Kasumi-1 (cell line): ENCODE measurements around the gene ZNF384.

Source experiments
- DNase-seq, 2 experiments: peaks; one replicate each; lab custom pipeline; 2025; lab: John Stamatoyannopoulos, UW

ZNF384 gene

DNA sequence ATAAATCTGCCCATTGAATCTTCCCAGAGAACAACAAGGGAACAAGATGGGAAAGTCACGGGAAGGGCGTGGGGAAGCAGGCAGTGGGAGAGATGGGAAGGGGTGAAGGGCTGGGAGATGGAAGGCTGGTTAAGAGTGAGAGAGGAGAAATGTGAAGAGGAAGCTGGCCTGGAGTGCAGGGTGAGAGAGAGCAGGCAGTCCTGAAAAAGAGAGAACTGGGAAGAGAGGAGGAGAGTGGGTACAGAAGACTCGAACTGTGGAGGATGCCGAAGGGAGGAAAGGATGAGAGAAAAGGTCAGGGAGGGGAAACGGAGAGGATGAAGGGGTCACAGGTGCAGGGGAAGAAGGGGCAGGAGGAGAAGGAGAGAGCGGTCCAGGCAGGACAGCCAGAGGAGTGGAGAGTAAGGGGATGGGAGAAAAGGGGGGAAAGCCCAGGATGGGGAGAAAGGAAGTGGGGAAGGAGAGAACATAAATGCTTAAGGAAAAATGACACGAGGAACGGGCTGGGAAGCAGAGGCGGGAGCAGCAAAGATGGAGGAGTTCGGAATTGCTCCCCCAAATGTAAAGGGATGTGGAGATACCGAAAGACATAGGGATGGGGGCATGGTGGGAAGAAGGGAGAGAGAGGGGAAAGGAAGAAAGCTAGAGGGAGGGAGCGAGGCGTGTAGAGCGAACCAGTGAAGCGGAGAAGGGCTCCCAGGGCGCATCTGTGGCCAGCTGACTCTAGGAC is 10.2 kb upstream of the ZNF384 start:
- DNase-seq, result no peak

DNA sequence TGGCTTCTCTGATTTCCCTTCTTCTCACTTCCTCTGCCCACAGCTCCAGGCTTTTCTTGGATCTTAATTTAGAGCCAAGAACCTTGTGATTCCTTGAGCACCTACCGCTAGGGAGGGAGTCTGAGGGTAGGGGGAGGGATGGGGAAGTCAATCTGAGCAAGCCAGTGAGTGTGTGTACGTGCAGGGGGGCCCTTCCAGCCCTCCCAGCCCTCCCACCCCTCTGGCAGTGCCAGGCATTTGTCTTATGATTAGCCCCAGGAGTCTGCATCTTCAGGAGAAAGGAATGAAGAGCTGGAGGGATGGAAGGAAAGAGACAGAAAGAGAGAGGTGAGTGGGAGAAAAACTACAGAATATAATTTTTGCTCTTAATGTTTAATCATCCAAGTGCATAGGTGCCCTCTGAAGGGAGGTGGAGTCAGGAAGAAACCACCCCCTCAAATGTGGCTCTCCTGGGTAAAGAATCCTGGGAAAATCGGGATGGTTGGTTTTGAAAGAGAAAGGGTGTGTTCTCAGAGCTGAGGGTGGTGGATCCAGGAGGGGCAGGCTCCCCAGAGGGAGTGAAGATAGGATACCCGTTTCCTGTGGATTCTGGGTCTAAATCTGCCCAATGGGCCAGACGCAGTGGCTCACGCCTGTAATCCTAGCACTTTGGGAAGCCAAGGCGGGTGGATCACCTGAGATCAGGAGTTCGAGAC is 9.3 kb upstream of the ZNF384 start:
- DNase-seq, result no peak

DNA sequence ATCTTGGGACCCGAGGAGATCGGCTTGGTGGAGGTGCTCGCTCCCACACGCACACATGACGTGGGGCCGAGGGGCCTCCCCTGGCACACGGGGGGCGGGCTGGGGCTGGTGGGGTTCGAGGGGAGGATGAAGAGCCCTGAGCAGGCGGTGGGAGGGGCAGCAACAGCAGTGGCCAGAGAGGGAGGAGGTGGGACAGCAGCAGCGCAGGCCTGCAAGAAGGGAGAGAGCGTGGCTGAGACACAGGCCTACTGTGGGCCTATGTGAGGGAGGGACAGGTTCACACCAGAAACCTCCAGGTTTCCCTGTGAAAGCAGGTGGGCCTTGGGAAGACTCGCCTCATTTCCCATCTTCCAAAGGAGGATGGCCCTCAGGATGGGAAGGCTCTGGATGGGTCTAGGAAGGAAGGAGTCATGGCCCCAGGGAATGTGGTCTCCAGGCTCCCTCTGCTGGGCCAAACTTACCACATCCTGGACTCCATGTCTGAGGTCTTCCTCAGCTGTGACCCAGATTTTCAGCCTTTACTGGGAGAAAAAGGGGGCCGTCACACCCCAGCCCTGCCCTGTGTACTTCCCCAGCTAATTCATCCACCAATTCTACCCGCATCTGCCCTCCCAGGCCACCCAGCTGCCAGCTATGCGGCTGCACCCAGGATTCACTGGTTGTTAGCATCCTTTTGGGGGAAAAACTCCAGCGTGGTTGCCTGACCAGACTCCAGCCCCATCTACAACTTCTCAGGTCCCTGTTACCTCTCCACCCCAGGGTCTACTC is 8.6 kb upstream of the ZNF384 start:
- no peak for DNase-seq

DNA sequence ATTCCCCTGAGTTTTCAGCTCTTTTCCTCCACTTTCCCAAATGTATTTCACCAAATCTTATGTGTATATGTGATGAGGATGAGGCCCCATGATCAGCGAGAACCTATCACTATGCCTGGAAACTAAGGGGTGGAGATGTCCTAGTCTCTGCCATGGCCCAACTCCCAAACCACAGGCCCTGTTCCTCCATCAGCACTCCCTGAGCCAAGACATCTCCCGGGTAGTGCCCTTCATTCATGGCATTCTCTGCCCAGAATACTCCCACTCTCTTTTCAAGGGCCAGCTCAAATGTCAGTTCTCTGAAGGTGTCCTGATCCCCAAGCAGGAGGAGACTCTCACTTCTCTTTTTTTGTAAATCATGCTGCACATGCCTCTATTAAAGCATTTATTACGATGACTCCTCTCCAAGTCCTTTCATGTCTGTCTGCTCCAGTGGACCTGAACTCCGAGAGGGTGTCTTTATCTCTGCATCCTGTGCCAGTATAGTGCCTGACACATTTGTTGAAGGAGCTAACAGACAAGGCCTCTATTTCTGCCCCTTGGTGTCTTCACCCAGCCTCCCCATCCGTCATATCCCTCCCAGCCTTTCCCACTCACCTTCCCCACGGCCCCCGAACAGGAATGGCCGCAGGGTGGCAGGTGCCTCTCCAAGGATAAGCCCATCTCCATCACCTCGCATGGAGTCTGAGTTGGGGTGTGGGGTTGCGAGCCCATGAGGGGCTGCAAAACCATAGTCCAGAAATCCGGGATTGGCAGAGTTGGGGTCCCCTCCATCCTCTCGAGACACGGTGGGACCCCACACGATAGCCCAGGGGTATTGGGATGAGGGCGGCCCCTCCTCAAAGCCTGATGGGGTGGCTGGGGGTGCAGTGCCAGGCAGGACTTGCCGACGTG is 7.8 kb upstream of the ZNF384 start:
- no peak for DNase-seq

DNA sequence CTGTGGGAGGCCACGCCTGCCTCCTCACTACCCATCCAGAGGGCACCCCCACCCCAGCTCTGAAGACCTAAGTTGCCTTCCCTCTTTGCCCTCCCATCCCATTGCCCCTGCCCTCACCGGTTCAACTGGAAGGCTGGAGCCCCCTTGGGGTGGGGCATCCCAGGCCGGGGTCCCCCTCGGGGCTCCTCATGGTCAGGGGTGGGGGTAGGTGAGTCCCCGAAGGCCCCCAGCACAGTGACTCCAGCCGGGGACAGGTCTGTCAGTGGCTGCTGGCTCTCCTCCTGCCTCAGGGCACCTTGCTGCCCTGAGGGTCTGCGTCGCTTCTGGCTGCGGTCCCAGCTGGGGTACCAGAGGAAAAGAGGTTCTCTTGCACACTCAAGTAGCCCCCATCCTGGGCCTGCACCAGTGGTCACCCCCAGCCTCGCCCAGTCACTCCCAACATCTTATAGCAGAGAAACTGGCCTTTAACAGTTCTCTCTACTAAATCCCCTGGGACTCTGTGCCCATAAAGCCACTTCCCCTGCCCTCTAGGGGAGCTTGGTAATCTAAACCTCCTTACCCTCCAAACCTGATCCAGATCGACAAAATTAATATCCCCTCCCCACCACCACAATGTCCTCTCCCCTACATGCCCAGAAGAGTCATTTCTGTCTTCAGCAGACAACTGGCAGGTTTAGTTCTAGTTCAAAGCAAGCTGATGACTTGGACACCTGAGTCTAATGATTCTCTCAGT is 6.3 kb upstream of the ZNF384 start:
- DNase-seq, result no peak

DNA sequence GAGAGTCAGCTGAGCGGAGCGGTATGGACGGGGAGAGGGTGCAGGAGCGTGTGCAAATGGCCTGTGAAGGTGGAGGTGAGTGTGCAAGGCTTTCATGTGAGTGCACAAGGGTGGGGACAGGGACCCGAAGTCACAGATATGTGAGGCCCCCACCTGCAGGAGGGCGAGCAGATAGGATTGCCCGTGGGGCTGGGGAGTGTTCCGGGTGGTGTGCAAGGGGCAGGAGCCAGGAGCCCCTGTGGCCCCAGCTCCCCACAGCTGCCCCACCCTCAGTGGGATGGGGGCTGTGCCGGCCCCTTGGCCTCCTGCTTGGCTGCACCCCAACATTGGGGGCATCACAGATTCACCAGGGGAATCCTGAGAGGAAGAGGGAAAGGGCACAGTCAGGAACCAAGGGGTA is 5.5 kb upstream of the ZNF384 start:
- no peak for DNase-seq

DNA sequence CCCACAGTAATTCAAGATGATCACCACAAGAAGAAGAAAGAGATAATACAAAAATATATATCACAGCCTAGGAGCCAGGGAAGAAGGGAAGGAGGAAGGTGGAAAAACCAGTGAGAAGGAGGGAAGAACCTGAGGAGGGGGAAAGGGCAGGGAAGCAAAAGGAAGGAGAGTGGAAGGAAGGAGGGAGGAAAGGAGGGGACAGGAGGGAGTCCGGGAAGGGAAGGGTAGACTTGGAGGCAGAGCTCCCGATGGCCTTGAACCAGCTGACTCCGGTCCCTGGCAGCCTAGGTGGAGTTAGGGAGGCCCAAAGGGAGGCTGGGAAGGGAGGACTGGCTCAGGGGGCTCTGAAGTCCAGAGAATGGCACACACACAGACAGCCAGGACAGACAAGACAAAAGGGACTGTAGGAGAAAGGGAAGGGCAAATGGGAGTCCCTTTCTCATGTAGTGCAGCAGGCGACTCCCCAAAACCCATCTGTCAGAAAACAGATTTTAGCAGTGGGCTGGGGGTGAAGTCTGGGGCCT is 4.7 kb upstream of the ZNF384 start:
- no peak for DNase-seq

DNA sequence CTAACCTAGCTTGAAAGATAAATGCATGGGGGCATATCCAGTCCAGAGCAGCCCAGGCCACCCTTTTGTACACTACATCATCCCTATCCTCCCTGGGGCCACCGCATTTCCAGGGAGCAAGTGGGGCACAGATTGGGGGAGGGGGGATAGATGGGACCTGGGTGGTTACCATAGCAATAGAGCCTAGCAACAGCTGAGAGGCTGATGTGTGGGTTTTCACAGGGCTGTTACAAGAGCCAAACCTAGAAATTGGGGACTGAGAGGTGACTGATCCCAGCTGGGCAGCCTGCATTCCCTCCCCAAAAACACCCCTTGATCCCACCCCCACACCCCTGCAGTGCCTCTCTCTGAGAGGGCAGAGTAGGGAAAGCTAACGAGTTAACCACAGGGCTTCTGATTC is 3.7 kb upstream of the ZNF384 start:
- DNase-seq, result no peak

DNA sequence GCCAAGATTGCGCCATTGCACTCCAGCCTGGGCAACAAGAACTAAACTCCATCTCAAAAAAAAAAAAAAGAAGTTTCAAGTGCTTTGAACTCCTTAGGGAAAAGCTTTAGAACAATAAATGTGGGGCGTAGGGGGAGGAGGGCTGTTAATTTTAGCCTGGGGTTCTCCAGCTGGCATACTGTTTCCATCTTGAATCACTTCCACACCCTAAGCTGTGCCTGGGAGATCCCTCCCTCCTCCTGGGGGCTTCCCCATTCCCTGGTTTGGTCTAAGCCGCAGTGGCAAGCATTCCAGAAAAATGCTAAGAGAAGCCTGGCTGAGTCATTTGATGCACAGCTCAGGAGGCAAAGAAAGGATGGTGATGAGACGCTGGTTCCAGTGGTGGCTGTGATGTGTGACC is 2.3 kb upstream of the ZNF384 start:
- no peak for DNase-seq

DNA sequence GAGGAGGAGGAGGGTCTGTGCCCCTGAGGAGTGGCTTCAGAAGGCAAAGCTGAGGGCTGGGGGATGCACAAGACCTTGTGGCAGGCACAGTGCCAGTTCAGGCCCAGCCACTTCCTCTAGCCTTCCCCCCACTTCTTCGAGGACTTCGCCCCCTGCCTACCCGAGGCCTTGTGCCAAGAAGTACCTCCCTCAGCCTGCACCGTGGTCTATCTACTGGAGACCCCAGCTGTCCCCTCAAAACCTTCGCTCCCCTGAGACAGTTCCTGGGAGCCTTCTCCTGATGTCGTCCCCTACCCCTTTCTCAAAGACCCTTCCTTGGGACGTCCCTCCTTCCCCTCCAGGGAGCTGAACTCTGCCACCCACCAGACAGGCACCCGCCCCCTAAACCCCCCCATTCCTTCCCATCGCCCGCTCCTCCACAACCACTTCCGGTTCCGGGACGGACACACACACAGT is 604 bp downstream of the ZNF384 start:
- peak; percentile 27 to 66 for DNase-seq

DNA sequence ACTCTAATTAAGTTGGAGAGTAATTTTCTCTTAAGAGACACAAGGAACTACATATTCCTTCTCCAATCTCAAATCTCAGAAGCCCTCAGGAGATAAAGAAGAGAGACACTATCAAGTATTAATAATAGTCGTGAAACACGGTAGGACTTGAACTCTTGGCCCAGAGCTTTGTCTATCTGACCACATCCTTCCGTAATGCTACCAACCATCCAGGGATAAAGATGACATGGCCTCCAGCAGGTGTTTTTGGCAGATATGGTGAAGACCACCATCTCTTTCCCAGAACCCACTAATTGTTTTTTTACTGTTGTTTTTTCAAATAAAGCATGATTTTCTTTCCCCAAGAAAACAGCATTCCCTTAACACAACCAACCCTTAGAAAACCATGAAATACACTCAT is 3.4 kb downstream of the ZNF384 start:
- no peak for DNase-seq

DNA sequence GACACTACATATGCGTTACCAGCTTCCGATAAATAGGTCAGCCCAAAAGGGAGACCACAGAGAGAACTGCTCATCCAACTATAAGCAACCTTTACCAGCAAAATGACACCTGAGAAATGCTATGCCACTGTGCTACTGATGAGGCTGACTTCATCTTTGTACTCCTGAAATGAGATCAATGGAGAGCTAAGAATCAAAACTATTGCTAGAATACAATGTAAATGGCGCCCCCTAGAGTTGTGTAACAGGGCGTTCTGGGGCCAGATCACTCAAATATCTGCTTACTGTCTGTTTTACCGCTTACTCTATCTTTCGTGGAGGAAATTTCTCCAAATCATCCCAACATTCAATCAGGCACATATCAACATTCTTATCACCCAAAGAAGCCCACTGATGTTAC is 4.6 kb downstream of the ZNF384 start:
- peak; percentile 44 to 55 for DNase-seq

DNA sequence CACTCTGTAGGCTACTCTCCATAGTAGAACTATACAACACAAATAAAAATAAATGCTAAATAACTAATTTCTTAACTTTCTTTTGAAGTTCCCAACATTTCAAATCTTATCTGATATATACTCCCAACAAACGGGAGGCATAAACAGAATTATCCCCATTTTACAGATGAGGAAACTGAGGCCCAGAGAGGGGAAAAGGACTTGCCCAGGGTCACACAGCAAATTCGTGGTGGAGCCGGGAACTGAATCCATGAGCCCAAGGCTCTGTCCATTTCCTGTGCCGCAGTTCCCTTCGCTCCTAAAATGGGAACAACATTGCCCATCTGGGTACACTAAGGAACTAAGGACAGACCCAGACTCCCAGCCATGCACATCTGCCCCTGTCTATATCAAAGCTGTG is 12.2 kb downstream of the ZNF384 start:
- no peak for DNase-seq

DNA sequence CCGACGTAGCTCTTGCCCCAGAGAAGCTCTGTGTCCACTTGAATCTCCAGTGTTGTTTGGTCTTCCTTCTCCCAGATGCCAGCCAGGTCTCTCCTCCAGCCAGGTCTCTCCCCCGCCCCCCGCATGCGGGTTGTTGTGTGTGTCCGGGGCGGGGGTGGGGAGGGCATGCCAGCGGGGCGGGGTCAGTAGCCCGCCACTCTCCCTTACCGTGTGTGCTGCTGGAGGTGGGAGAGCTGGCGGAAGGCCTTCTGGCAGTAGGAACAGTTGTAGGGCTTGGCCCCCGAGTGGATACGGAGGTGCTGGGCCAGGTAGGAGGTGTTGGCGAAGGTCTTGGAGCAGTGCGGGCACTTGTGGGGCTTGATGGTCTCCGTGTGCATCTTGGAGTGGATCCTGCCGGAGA is 17.0 kb downstream of the ZNF384 start:
- DNase-seq, result no peak

DNA sequence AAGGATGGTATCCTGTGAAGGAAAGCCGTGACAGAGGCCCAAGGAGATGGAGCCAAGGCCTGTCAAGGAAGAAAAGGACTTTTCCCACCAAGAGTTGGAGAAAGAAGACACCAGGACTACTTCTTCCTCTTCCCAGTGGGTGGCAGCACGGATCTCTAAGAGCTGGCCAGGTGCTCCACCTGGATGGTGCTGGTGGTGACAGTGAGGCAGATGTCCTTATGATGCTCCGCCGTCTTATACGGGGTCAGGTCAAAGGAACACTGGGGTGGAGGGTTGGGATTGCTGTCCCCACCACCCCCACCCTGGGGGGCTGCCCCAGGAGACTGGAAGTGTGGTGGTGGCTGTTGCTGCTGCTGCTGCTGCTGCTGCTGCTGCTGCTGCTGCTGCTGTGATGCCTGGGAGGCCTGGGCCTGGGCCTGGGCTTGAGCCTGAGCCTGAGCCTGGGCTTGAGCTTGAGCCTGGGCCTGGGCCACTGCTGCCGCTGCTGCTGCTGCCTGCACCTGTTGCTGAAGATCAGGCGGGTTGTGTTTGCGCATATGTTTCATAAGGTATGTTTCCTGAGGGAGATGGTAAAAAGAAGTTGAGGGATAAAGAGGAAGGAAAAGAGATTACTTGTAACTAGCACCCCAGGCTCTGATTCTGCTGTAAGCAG is 21.5 kb downstream of the ZNF384 start:
- DNase-seq, result no peak

DNA sequence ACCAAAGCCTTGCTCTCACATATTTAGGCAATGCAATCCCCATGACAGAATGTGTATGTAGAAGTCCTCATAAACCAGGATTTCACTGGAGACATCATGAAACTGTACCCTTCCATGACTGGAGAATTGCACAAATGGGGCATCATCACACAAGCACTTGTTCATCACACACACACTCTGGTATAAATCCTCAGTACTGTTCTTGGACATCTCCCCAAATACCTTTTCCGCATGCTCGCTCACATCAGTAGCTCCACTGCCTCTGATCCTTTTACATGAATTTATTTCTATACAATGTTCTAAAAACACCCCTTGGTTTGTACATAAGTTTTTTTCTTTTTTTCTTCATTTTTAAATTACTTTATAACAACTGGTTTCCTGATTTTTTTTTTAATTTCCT is 23.0 kb downstream of the ZNF384 start:
- DNase-seq, result no peak

DNA sequence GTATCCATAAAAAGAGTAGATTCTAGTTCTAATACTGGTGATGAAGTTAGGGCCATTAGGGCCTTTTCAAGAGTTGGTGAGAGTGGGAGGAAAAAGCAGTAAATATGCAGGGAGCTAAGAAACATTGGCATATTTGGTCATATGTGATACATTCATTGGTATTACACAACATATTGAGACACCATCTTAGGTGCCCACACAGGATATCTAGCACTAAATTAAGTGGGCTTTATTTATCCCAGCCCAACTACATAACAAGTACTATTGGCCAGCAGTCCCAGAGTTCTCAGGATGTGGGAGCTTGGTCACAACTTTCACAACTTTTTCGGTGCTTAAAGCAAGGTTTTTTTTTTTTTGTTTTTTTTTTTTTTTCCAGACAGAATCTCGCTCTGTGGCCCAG is 24.3 kb downstream of the ZNF384 start:
- no peak for DNase-seq

DNA sequence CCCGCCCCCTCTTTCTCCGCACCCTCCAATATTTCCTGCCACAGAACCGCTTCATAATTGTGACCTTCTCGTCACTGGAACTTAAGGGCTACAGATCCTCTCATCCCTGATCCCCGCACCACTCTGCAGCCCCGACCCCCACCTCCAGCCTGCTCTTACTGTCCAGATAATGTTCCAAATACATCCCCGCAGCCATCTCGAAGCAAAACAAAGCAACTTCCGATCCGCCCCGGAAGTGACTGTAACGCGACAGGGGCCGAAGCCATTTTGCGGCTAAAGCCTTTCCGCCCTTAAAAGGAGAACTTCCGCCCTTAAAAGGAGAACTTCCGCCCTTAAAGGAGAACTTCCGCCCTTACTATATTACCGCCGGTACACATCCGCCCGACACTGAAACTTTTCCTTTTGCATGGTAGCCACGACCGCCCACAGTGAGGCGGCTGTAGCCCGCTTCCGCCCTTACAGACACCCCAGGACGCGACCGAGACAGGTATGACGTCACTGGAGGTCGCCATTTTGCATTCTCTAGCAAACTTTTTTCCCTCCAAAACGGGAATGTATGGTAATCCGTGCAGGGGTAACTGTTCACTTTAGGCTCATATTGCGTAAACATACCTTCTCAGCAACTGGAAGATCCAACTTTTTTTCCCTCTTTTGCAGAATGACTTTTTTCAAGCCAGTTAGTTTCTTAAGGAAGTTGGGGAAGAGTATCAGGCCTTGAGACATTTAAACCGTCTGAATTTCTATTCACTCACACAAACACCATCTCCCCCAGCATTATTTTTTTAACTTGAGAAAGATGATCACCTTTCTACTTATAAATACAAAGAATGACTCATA is 26.1 kb downstream of the ZNF384 start, which contains the start of gene ING4:
Gene ING4, minus strand, starts transcription at position 214 of the 837 bp plus-strand sequence. Its CDS starts 18 bp downstream, at position 196.
- peak; percentile 94 to 95 for DNase-seq

DNA sequence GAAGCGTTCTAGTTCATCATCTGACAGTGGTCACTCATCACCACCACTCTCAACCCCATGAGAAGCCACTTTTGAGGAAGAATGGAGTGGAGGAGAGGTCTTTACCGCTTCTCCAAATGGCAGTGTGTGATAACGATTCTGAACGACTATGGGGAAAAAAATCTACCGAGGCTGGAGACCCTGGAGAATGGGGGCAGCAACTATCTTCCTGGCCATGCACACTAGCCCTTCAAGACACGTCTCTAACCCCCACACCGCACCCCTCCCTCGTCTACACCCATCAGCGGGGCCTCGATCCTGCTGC is 26.6 kb downstream of the ZNF384 start:
- DNase-seq, result no peak

DNA sequence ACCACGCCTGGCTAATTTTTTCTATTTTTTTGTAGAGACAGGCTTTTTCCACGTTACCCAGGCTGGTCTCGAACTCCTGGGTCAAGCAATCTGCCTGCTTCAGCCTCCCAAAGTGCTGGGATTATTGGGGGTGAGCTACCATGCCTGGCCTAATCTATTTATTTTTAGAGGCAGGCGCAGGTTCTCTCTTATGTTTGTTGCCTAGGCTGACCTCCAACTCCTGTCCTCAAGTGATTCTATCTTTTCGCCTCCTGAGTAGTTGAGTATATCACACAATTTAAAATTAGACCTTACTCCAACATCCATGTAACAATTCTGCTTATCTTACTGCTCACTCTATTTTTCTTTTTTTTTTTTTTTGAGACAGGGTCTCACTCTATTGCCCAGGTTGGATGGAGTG is 35.2 kb downstream of the ZNF384 start:
- DNase-seq, result no peak
